ENCODE data around the gene CNGA4. TPM values are rescaled to one million over a fixed set of nuclear protein-coding genes. Genes with fewer than 3 reads are reported as not detected.

CNGA4 gene
- total RNA-seq, 4 donors from 2014 or later: 0.59 TPM; not detected in 3

- Histone ChIP-seq H3K27ac (no peak overlapping the region), H3K4me1 (no peaks in the 10 kb centered on the region), H3K27me3 (no peaks in the 10 kb centered on the region), H3K9me3 (no peaks in the 10 kb centered on the region), H3K36me3 (no peaks in the 10 kb centered on the region), H3K4me3 (no peak overlapping the region)
- no peak for TF ChIP-seq CTCF (IDR thresholded peaks at IDR 0.05)
- TF ChIP-seq EP300 (IDR thresholded peaks at IDR 0.05): no peak
- TF ChIP-seq POLR2A (IDR thresholded peaks at IDR 0.05): no peak
- WGBS, 2 donors: 85 to 87% methylated on average over 3 of the region's 3 CpGs
- no peak for DNase-seq (ENCODE audit: low spot score in 2 of 2)
Measured at GRCh38 chr11:6284250-6284649, 45.4 kb downstream of the CNGA4 start.

DNA sequence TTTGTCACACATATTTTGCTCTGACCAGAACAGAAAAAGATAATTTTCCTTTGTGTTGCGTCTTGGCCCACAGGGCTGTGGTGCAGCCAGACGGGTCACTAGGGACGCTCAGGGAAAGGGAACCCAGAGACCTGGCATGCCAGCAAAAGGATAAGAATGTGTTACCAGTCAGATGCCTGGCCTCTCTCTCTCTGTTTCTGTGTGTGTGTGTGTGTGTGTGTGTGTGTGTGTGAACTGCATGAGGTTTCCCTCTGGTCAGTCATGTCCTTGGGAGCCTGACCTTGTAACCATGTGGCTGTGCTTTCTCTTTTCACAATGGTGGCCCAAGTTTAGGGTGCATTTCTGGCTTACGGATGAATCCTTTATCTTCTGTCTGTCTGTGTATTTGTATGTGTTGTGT, 46.1 kb downstream of the CNGA4 start:
- WGBS, 2 donors: 71 to 76% methylated on average over 4 of the region's 4 CpGs
- no peak overlapping the region for H3K4me3 ChIP-seq
- DNase-seq (ENCODE audit: low spot score in 2 of 2): no peak
- no peak overlapping the region for H3K27ac ChIP-seq
- H3K27me3 ChIP-seq: no peaks in the 10 kb centered on the region
- H3K4me1 ChIP-seq: no peaks in the 10 kb centered on the region
- TF ChIP-seq CTCF (IDR thresholded peaks at IDR 0.05) (no peak), EP300 (IDR thresholded peaks at IDR 0.05) (no peak), POLR2A (IDR thresholded peaks at IDR 0.05) (no peak)
- H3K9me3 ChIP-seq: no peaks in the 10 kb centered on the region
- H3K36me3 ChIP-seq: no peaks in the 10 kb centered on the region

Other genes starting within 250 kb of the CNGA4 start
- not detected for gene OR56A4, start 232.1 kb upstream of the CNGA4 start, total RNA-seq
- not detected for gene OR56A1, start 208.3 kb upstream of the CNGA4 start, total RNA-seq
- gene OR56B4, start 131.4 kb upstream of the CNGA4 start, total RNA-seq: not detected
- gene OR52B2, start 68.8 kb upstream of the CNGA4 start, total RNA-seq: 1 to 10 TPM in 1 of 4 donors, not detected in 3; 1.2 TPM
- not detected for gene OR52W1, start 39.9 kb upstream of the CNGA4 start, total RNA-seq
- gene C11orf42, start 33.5 kb upstream of the CNGA4 start, total RNA-seq: not detected
- gene FHIP1B, start 4.5 kb upstream of the CNGA4 start, total RNA-seq: 100 to 1,000 TPM in 1 of 4 donors, 10 to 100 TPM in 3; 30.4 to 144 (median 56.4) TPM
- not detected for gene CCKBR, start 20.7 kb downstream of the CNGA4 start, total RNA-seq
- gene CAVIN3, start 81.4 kb downstream of the CNGA4 start, total RNA-seq: 100 to 1,000 TPM; 270 to 598 (median 556) TPM
- 10 to 100 TPM; 23.1 to 39.8 (median 30.3) TPM for gene SMPD1, start 151.4 kb downstream of the CNGA4 start, total RNA-seq
- 10 to 100 TPM; 56.1 to 67.6 (median 62.8) TPM for gene APBB1, start 180.0 kb downstream of the CNGA4 start, total RNA-seq
- gene HPX, start 201.9 kb downstream of the CNGA4 start, total RNA-seq: 1 to 10 TPM; 1.0 to 7.5 (median 4.8) TPM
- 10 to 100 TPM; 25.6 to 47.7 (median 31.8) TPM for gene TRIM3, start 234.9 kb downstream of the CNGA4 start, total RNA-seq
- 10 to 100 TPM; 40.0 to 63.9 (median 49.7) TPM for gene ARFIP2, start 242.2 kb downstream of the CNGA4 start, total RNA-seq
- gene TIMM10B, start 242.4 kb downstream of the CNGA4 start, total RNA-seq: 10 to 100 TPM; 37.1 to 66.6 (median 51.7) TPM

All from tibial nerve (tissue), 4 donors.